ENCODE results near the gene TSEN34. TPM values are rescaled to one million over a fixed set of nuclear protein-coding genes. Genes with fewer than 3 reads are reported as not detected.

The TSEN34 gene
- total and polyA plus RNA-seq, 7 experiments from 2014 or later: 9.5 to 48.7 (median 23.7) TPM

GRCh38 chr19:54158812-54159351, 32.2 kb upstream of the TSEN34 start:
- POLR2A ChIA-PET: interaction anchor here (0.5 to 11.2 kb wide), 16 partner anchors 9 to 291 kb away, joined by 3 to 173 read pairs (median 6); partner anchors contain the start of genes CNOT3, MBOAT7, MYADM and NDUFA3
- peaks cover 45 to 89% (median 66%) of the 10 kb centered on the region in 7 donors for H3K4me1 Mint-ChIP-seq

GRCh38 chr19:54159352-54160181, 31.5 kb upstream of the TSEN34 start, which contains the start of gene LENG1:
Gene LENG1 (minus strand): TSS chr19:54159721. CDS start chr19:54159695, 26 bp downstream.
- intact Hi-C loops (cut with micrococcal nuclease): loop anchor here (1.0 to 10.0 kb wide), 11 partner anchors 22 to 1981 kb away; partner anchors contain the start of genes CNOT3 (in 2 of the 2), MYADM (in 2 of the 2), PRPF31 (in 2 of the 2) and TFPT (in 2 of the 2)
- peak within 1 kb of the TSS; percentile 91 to 100 (median 98) for H3K4me3 Mint-ChIP-seq
- ChIA-PET POLR2A (interaction anchor here (0.5 to 11.2 kb wide), 15 partner anchors 10 to 292 kb away, joined by 3 to 173 read pairs (median 6); partner anchors contain the start of genes CNOT3, MBOAT7, MYADM and NDUFA3), CTCF (interaction anchor here (0.5 to 2.4 kb wide), 7 partner anchors 13 to 229 kb away, joined by 3 to 7 read pairs (median 3); partner anchors contain the start of genes CNOT3 and MBOAT7)
- H3K4me1 ChIP-seq (ENCODE audit: control insufficient read depth in 2 of 2, insufficient read depth in 2 of 2, low read length in 2 of 2): peaks cover 35 to 53% of the 10 kb centered on the region in 2 donors
- ATAC-seq: peak; percentile 91
- H3K4me1 Mint-ChIP-seq: peaks cover 47 to 88% (median 65%) of the 10 kb centered on the region in 7 donors
- H3K9me3 Mint-ChIP-seq: peaks cover 0 to 9% (median 0%) of the 10 kb centered on the region in 11 donors
- H3K9me3 ChIP-seq (ENCODE audit: control insufficient read depth in 2 of 3, low read length in 3 of 3): no peaks in the 10 kb centered on the region
- peak within 1 kb of the TSS; percentile 95 to 100 (median 99) for H3K27ac Mint-ChIP-seq
- peaks cover 10 to 42% (median 20%) of the 10 kb centered on the region in 3 experiments for H3K36me3 ChIP-seq (ENCODE audit: control insufficient read depth in 2 of 3, insufficient read depth in 3 of 3, low read length in 3 of 3)
- peak within 1 kb of the TSS; percentile 78 for H3K4me3 ChIP-seq (ENCODE audit: low read length)
- H3K27me3 ChIP-seq (ENCODE audit: control insufficient read depth in 2 of 2, insufficient read depth in 2 of 2, low read length in 2 of 2): no peaks in the 10 kb centered on the region
- DNase-seq: peak; percentile 80 to 100 (median 99)
- H3K27me3 Mint-ChIP-seq: no peaks in the 10 kb centered on the region
- peaks cover 5 to 16% (median 11%) of the 10 kb centered on the region in 5 donors for H3K36me3 Mint-ChIP-seq
- H3K27ac ChIP-seq (ENCODE audit: low read depth, low read length): peak within 1 kb of the TSS; percentile 87

More at GRCh38 chr19:54158812-54159351, 32.2 kb upstream of the TSEN34 start:
- Histone ChIP-seq H3K36me3 (ENCODE audit: control insufficient read depth in 2 of 3, insufficient read depth in 3 of 3, low read length in 3 of 3) (peaks cover 10 to 49% (median 26%) of the 10 kb centered on the region in 3 experiments), H3K27me3 (ENCODE audit: control insufficient read depth in 2 of 2, insufficient read depth in 2 of 2, low read length in 2 of 2) (no peaks in the 10 kb centered on the region), H3K9me3 (ENCODE audit: control insufficient read depth in 2 of 3, low read length in 3 of 3) (no peaks in the 10 kb centered on the region), H3K27ac (ENCODE audit: low read depth, low read length) (peak overlapping the region; percentile 87), H3K4me1 (ENCODE audit: control insufficient read depth in 2 of 2, insufficient read depth in 2 of 2, low read length in 2 of 2) (peaks cover 41 to 54% of the 10 kb centered on the region in 2 donors), H3K4me3 (ENCODE audit: low read length) (peak overlapping the region; percentile 78)
- Mint-ChIP-seq H3K36me3 (peaks cover 5 to 22% (median 17%) of the 10 kb centered on the region in 5 donors), H3K27ac (peak overlapping the region; percentile 95 to 100 (median 99)), H3K9me3 (peaks cover 0 to 9% (median 0%) of the 10 kb centered on the region in 11 donors), H3K27me3 (no peaks in the 10 kb centered on the region), H3K4me3 (peak overlapping the region; percentile 91 to 100 (median 98))
- DNase-seq (peak in 5 of 9 donors; percentile 23 to 47 (median 34)), ATAC-seq (no peak)
- CTCF ChIA-PET: interaction anchor here (0.5 to 2.4 kb wide), 6 partner anchors 12 to 229 kb away, joined by 3 to 7 read pairs (median 4); partner anchors contain the start of genes CNOT3 and MBOAT7
- intact Hi-C loops (cut with micrococcal nuclease): loop anchor here (1.0 to 2.0 kb wide), 10 partner anchors 22 to 1981 kb away; partner anchors contain the start of genes CNOT3 (in 2 of the 2), MYADM (in 2 of the 2), PRPF31 (in 2 of the 2) and TFPT (in 2 of the 2)

GRCh38 chr19:54160182-54160811, 30.8 kb upstream of the TSEN34 start:
- Histone ChIP-seq H3K9me3 (ENCODE audit: control insufficient read depth in 2 of 3, low read length in 3 of 3) (no peaks in the 10 kb centered on the region), H3K4me1 (ENCODE audit: control insufficient read depth in 2 of 2, insufficient read depth in 2 of 2, low read length in 2 of 2) (peaks cover 28 to 48% of the 10 kb centered on the region in 2 donors), H3K4me3 (ENCODE audit: low read length) (peak overlapping the region; percentile 70), H3K27me3 (ENCODE audit: control insufficient read depth in 2 of 2, insufficient read depth in 2 of 2, low read length in 2 of 2) (no peaks in the 10 kb centered on the region), H3K27ac (ENCODE audit: low read depth, low read length) (peak overlapping the region; percentile 83), H3K36me3 (ENCODE audit: control insufficient read depth in 2 of 3, insufficient read depth in 3 of 3, low read length in 3 of 3) (peaks cover 10 to 35% (median 18%) of the 10 kb centered on the region in 3 experiments)
- Mint-ChIP-seq H3K4me1 (peaks cover 46 to 88% (median 65%) of the 10 kb centered on the region in 7 donors), H3K27ac (peak overlapping the region; percentile 95 to 100 (median 99)), H3K27me3 (no peaks in the 10 kb centered on the region), H3K9me3 (peaks cover 0 to 9% (median 0%) of the 10 kb centered on the region in 11 donors), H3K4me3 (peak overlapping the region; percentile 91 to 100 (median 98)), H3K36me3 (peaks cover 5 to 10% (median 7%) of the 10 kb centered on the region in 5 donors)
- CTCF ChIA-PET: interaction anchor here (1.1 to 2.4 kb wide), 4 partner anchors 23 to 72 kb away, joined by 3 to 7 read pairs (median 4); partner anchors contain the start of genes CNOT3 and MBOAT7
- DNase-seq: peak in 1 of 9 donors; percentile 13
- no peak for ATAC-seq
- intact Hi-C loops (cut with micrococcal nuclease): loop anchor here in 1 of 2 donors (10.0 kb wide), 1 partner anchor 1495 kb away; the partner anchor contains the start of gene U2AF2
- POLR2A ChIA-PET: interaction anchor here (0.6 to 11.2 kb wide), 12 partner anchors 10 to 1059 kb away, joined by 3 to 173 read pairs (median 9); partner anchors contain the start of genes CNOT3, MBOAT7, PRPF31 and RPS9

- POLR2A ChIA-PET: interaction anchor here (0.6 to 11.2 kb wide), 5 partner anchors 14 to 1060 kb away, joined by 3 to 173 read pairs (median 19); partner anchors contain the start of genes CNOT3, MBOAT7, RPS9 and TSEN34
- intact Hi-C loops (cut with micrococcal nuclease): loop anchor here in 1 of 2 donors (10.0 kb wide), 1 partner anchor 1494 kb away; the partner anchor contains the start of gene U2AF2
- peak overlapping the region; percentile 83 for H3K27ac ChIP-seq (ENCODE audit: low read depth, low read length)
- Mint-ChIP-seq H3K36me3 (peaks cover 5 to 9% (median 7%) of the 10 kb centered on the region in 5 donors), H3K27ac (peak overlapping the region; percentile 62 to 100 (median 98)), H3K27me3 (no peaks in the 10 kb centered on the region), H3K4me1 (peaks cover 46 to 85% (median 66%) of the 10 kb centered on the region in 7 donors), H3K9me3 (peaks cover 0 to 9% (median 0%) of the 10 kb centered on the region in 11 donors), H3K4me3 (peak overlapping the region in 9 of 10 donors; percentile 68 to 100 (median 96))
- CTCF ChIA-PET: no interaction called here
- peak overlapping the region; percentile 70 for H3K4me3 ChIP-seq (ENCODE audit: low read length)
- H3K4me1 ChIP-seq (ENCODE audit: control insufficient read depth in 2 of 2, insufficient read depth in 2 of 2, low read length in 2 of 2): peaks cover 26 to 43% of the 10 kb centered on the region in 2 donors
- no peak for ATAC-seq
- DNase-seq: no peak
- H3K9me3 ChIP-seq (ENCODE audit: control insufficient read depth in 2 of 3, low read length in 3 of 3): no peaks in the 10 kb centered on the region
- H3K36me3 ChIP-seq (ENCODE audit: control insufficient read depth in 2 of 3, insufficient read depth in 3 of 3, low read length in 3 of 3): peaks cover 8 to 29% (median 17%) of the 10 kb centered on the region in 3 experiments
- H3K27me3 ChIP-seq (ENCODE audit: control insufficient read depth in 2 of 2, insufficient read depth in 2 of 2, low read length in 2 of 2): no peaks in the 10 kb centered on the region
These were observed 30.3 kb upstream of the TSEN34 start for GRCh38 chr19:54160854-54161253.

- ATAC-seq: peak; percentile 37
- peak overlapping the region; percentile 53 for H3K4me3 ChIP-seq (ENCODE audit: low read length)
- Mint-ChIP-seq H3K4me3 (peak overlapping the region; percentile 80 to 98 (median 94)), H3K27me3 (no peaks in the 10 kb centered on the region), H3K9me3 (peaks cover 0 to 9% (median 0%) of the 10 kb centered on the region in 11 donors), H3K36me3 (peaks cover 0 to 4% (median 0%) of the 10 kb centered on the region in 5 donors), H3K27ac (peak overlapping the region; percentile 40 to 92 (median 68)), H3K4me1 (peaks cover 40 to 71% (median 55%) of the 10 kb centered on the region in 7 donors)
- H3K9me3 ChIP-seq (ENCODE audit: control insufficient read depth in 2 of 3, low read length in 3 of 3): no peaks in the 10 kb centered on the region
- ChIA-PET POLR2A (interaction anchor here (0.5 to 1.1 kb wide), 3 partner anchors 27 to 40 kb away, joined by 3 read pairs; partner anchors contain the start of genes MBOAT7 and RPS9), CTCF (no interaction called here)
- H3K36me3 ChIP-seq (ENCODE audit: control insufficient read depth in 2 of 3, insufficient read depth in 3 of 3, low read length in 3 of 3): peaks cover 0 to 14% (median 6%) of the 10 kb centered on the region in 3 experiments
- H3K27ac ChIP-seq (ENCODE audit: low read depth, low read length): no peak overlapping the region
- intact Hi-C loops (cut with micrococcal nuclease): loop anchor here in 1 of 2 donors (1.0 to 10.0 kb wide), 3 partner anchors 28 to 1492 kb away; partner anchors contain the start of genes RPS9 and U2AF2
- no peaks in the 10 kb centered on the region for H3K27me3 ChIP-seq (ENCODE audit: control insufficient read depth in 2 of 2, insufficient read depth in 2 of 2, low read length in 2 of 2)
- peak; percentile 64 to 84 (median 80) for DNase-seq
- H3K4me1 ChIP-seq (ENCODE audit: control insufficient read depth in 2 of 2, insufficient read depth in 2 of 2, low read length in 2 of 2): peaks cover 26 to 40% of the 10 kb centered on the region in 2 donors
These were observed 28.8 kb upstream of the TSEN34 start for GRCh38 chr19:54162241-54162805.

All from naive thymus-derived CD4-positive, alpha-beta T cell (primary cell).